Esophagus squamous epithelium (tissue), 4 donors: ENCODE data around the gene RASEF.

Source experiments
- CTCF ChIP-seq, 6 experiments: fragments of 450-650 bp in 4 of 6; fragments of 200-600 bp in 2 of 6; sonication (generic) in 2 of 6; IDR thresholded peaks; one replicate each; pipeline ENCODE4 v1.5.1; 2016 to 2019; ENCODE audit warnings: antibody characterized with exemption in 6 of 6, mild to moderate bottlenecking in 4 of 6, moderate library complexity in 4 of 6
- POLR2A ChIP-seq, 4 donors: fragments of 450-650 bp; IDR thresholded peaks; one replicate each; pipeline ENCODE4 v1.6.1; 2017; ENCODE audit warnings: antibody characterized with exemption in 4 of 4, mild to moderate bottlenecking in 4 of 4, moderate library complexity in 3 of 4

GRCh38 chr9:82972446-82972845 lies 90.5 kb downstream of the RASEF start:
- TF ChIP-seq CTCF (IDR thresholded peaks at IDR 0.05) (no peak), POLR2A (IDR thresholded peaks at IDR 0.05) (no peak)
